Liver (tissue), 9 donors: ENCODE data around the gene GFRA1. TPM values are rescaled to one million over a fixed set of nuclear protein-coding genes. Genes with fewer than 3 reads are reported as not detected.

ENCODE experiments used
- DNase-seq: peaks from one replicate; pipeline ENCODE4 v3.0.0-alpha.2; 2017; ENCODE audit warnings: low spot score
- H3K27ac ChIP-seq, 2 donors: one replicate each; pipeline ENCODE4 v1.7.0; 2013; ENCODE audit warnings: inconsistent platforms in 2 of 2, low read length in 2 of 2, control low read depth in 1 of 2, low read depth in 1 of 2, mild to moderate bottlenecking in 1 of 2
- H3K27me3 ChIP-seq, 4 donors: one replicate each; pipeline versions ENCODE4 v1.6.1 to v1.7.0; 2013; ENCODE audit warnings: low read length in 3 of 4, inconsistent platforms in 1 of 4, mild to moderate bottlenecking in 1 of 4, moderate library complexity in 1 of 4; ENCODE audit not compliant: control insufficient read depth in 4 of 4, insufficient read depth in 4 of 4
- H3K36me3 ChIP-seq, 4 donors: one replicate each; pipeline versions ENCODE4 v1.6.1 to v1.7.0; 2013; ENCODE audit warnings: low read length in 3 of 4, mild to moderate bottlenecking in 3 of 4, low read depth in 1 of 4, moderate library complexity in 1 of 4; ENCODE audit not compliant: control insufficient read depth in 4 of 4, insufficient read depth in 3 of 4
- H3K4me1 ChIP-seq, 4 donors: one replicate each; pipeline versions ENCODE4 v1.6.1 to v1.7.0; 2013; ENCODE audit warnings: low read length in 3 of 4, mild to moderate bottlenecking in 3 of 4, moderate library complexity in 1 of 4; ENCODE audit not compliant: control insufficient read depth in 4 of 4, insufficient read depth in 4 of 4
- H3K4me3 ChIP-seq, 3 donors: one replicate each; pipeline versions ENCODE4 v1.6.1 to v1.7.0; 2013; ENCODE audit warnings: low read length in 3 of 3, control low read depth in 1 of 3, low read depth in 1 of 3, mild to moderate bottlenecking in 1 of 3
- H3K9ac ChIP-seq, 2 donors: one replicate each; pipeline ENCODE4 v1.7.0; 2013; ENCODE audit warnings: low read length in 2 of 2, mild to moderate bottlenecking in 2 of 2, moderate library complexity in 2 of 2, control low read depth in 1 of 2, low read depth in 1 of 2
- H3K9me3 ChIP-seq, 4 donors: one replicate each; pipeline versions ENCODE4 v1.6.1 to v1.7.0; 2013; ENCODE audit warnings: low read length in 3 of 4; ENCODE audit not compliant: control insufficient read depth in 4 of 4
- EGR1 ChIP-seq, 2 donors: IDR thresholded peaks; 2 replicates each; pipeline ENCODE4 v1.6.1; 2016 to 2018; ENCODE audit warnings: antibody characterized with exemption in 2 of 2, low read depth in 2 of 2
- FOXA1 ChIP-seq: IDR thresholded peaks from 2 replicates; pipeline ENCODE4 v1.6.1; 2016; ENCODE audit warnings: antibody characterized with exemption
- FOXA2 ChIP-seq: IDR thresholded peaks from 2 replicates; pipeline ENCODE4 v1.6.1; 2016; ENCODE audit warnings: antibody characterized with exemption
- GABPA ChIP-seq, 2 donors: IDR thresholded peaks in 1 of 2; conservative IDR thresholded peaks in 1 of 2; 2 replicates each; pipeline ENCODE4 v1.6.1; 2016; ENCODE audit warnings: antibody characterized with exemption in 2 of 2, mild to moderate bottlenecking in 1 of 2, moderate library complexity in 1 of 2
- HNF4A ChIP-seq, 2 donors: conservative IDR thresholded peaks; 2 replicates each; pipeline ENCODE4 v1.6.1; 2016; ENCODE audit warnings: antibody characterized with exemption in 2 of 2, mild to moderate bottlenecking in 2 of 2
- HNF4G ChIP-seq: IDR thresholded peaks from 2 replicates; pipeline ENCODE4 v1.6.1; 2016; ENCODE audit warnings: antibody characterized with exemption
- JUND ChIP-seq, 2 donors: IDR thresholded peaks; 2 replicates each; pipeline ENCODE4 v1.6.1; 2016; ENCODE audit warnings: antibody characterized with exemption in 2 of 2
- NR2F2 ChIP-seq: IDR thresholded peaks from 2 replicates; pipeline ENCODE4 v1.6.1; 2016; ENCODE audit warnings: antibody characterized with exemption
- RAD21 ChIP-seq, 2 donors: IDR thresholded peaks; 2 replicates each; pipeline ENCODE4 v1.6.1; 2016; ENCODE audit warnings: antibody characterized with exemption in 2 of 2, mild to moderate bottlenecking in 2 of 2
- RXRA ChIP-seq, 2 donors: IDR thresholded peaks; 2 replicates each; pipeline ENCODE4 v1.6.1; 2017 to 2018; ENCODE audit warnings: antibody characterized with exemption in 2 of 2, mild to moderate bottlenecking in 1 of 2
- SP1 ChIP-seq: IDR thresholded peaks from 2 replicates; pipeline ENCODE4 v1.6.1; 2018; ENCODE audit warnings: antibody characterized with exemption, mild to moderate bottlenecking
- TAF1 ChIP-seq: conservative IDR thresholded peaks from 2 replicates; pipeline ENCODE4 v1.6.1; 2016; ENCODE audit warnings: antibody characterized with exemption, mild to moderate bottlenecking
- YY1 ChIP-seq: IDR thresholded peaks from 2 replicates; pipeline ENCODE4 v1.6.1; 2016; ENCODE audit warnings: antibody characterized with exemption, mild to moderate bottlenecking
- WGBS: extraction: QIAGEN DNeasy Blood & Tissue Kit; methylation state at CpG from one replicate; pipeline ENCODE4 v1.1.7; 2013; 5-methylcytosine and 5-hydroxymethylcytosine counted together
- polyA plus RNA-seq, 2 donors: library from polyadenylated mRNA; stranded (reverse) in 1 of 2; unstranded in 1 of 2; fragments of 200-250 nt in 1 of 2; fragments of >200 nt in 1 of 2; fragmentation: Nextera tagmentation in 1 of 2; extraction: Ambion mirVana in 1 of 2; gene quantifications; one replicate each; pipeline versions ENCODE4 v1.2.1 to v1.2.3, GENCODE V29; 2013 to 2015
- total RNA-seq, 2 donors: library from RNA; depleted of rRNA; stranded (reverse); fragments of >200 nt; gene quantifications; one replicate each; pipeline ENCODE4 v1.2.3, GENCODE V29; 2014
- TF ChIP-seq, protein P1 (sequence below): IDR thresholded peaks from 2 replicates; pipeline ENCODE4 v1.6.1; 2016; ENCODE audit warnings: antibody characterized with exemption
- TF ChIP-seq, protein P2 (sequence below): IDR thresholded peaks from 2 replicates; pipeline ENCODE4 v1.6.1; 2016; ENCODE audit warnings: antibody characterized with exemption
- TF ChIP-seq, protein P3 (sequence below): fragments of 150-350 bp; IDR thresholded peaks from 2 replicates; pipeline ENCODE4 v1.5.1; 2017; ENCODE audit warnings: improper control_type of control experiment, low read depth, low read length; ENCODE audit not compliant: missing input control
- TF ChIP-seq, protein P4 (sequence below): IDR thresholded peaks from 2 replicates; pipeline ENCODE4 v1.6.1; 2016; ENCODE audit warnings: antibody characterized with exemption, mild to moderate bottlenecking
- TF ChIP-seq, protein P5 (sequence below): IDR thresholded peaks from 2 replicates; pipeline ENCODE4 v1.6.1; 2016; ENCODE audit warnings: antibody characterized with exemption
- donor health status: healthy.
- donor health status: healthy.
- donor health status: healthy.
- donor health status: healthy.
- donor health status: healthy.

Gene GFRA1
- total and polyA plus RNA-seq, 4 donors: 14.2 to 53.6 (median 17.8) TPM

DNA sequence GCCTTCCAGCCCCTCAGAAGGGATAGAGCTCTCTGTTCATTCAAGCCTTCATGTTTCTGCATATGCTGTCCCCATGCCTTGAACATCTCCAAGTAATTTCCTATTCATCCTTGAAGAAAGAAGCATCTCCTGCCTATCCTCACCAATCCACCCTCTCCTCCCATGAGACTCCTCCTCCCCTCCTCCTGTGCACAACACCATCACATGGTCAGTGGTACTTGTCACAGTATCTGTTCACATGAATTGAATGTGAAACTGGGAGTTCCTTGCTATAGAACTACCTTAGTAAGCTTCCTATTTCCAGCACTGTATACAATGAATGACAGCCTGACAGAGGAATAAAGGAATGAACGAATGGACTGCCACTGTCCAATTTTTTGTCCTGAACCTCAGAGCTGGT lies 115.5 kb downstream of the GFRA1 start:
- H3K9me3 ChIP-seq: no peaks in the 10 kb centered on the region
- no peaks in the 10 kb centered on the region for H3K27me3 ChIP-seq
- H3K27ac ChIP-seq: no peak overlapping the region
- H3K9ac ChIP-seq: no peak overlapping the region
- no peak for DNase-seq
- WGBS: 92% methylated on average over 1 of the region's 1 CpG
- H3K4me3 ChIP-seq: no peak overlapping the region
- TF ChIP-seq GABPA (IDR thresholded peaks at IDR 0.05 in 1 of 2, conservative IDR thresholded peaks at IDR 0.05 in 1 of 2) (no peak), NR2F2 (no peak), SP1 (no peak), FOXA2 (no peak), YY1 (no peak), HNF4A (conservative IDR thresholded peaks at IDR 0.05) (no peak), FOXA1 (no peak), TAF1 (no peak), JUND (IDR thresholded peaks at IDR 0.05) (no peak), EGR1 (IDR thresholded peaks at IDR 0.05; ENCODE audit: low read depth in 2 of 2) (no peak), RAD21 (IDR thresholded peaks at IDR 0.05) (no peak), HNF4G (no peak)
- TF ChIP-seq, protein P1, sequence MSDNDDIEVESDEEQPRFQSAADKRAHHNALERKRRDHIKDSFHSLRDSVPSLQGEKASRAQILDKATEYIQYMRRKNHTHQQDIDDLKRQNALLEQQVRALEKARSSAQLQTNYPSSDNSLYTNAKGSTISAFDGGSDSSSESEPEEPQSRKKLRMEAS: no peak
- TF ChIP-seq, protein P2, sequence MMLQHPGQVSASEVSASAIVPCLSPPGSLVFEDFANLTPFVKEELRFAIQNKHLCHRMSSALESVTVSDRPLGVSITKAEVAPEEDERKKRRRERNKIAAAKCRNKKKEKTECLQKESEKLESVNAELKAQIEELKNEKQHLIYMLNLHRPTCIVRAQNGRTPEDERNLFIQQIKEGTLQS: no peak
- TF ChIP-seq, protein P3, sequence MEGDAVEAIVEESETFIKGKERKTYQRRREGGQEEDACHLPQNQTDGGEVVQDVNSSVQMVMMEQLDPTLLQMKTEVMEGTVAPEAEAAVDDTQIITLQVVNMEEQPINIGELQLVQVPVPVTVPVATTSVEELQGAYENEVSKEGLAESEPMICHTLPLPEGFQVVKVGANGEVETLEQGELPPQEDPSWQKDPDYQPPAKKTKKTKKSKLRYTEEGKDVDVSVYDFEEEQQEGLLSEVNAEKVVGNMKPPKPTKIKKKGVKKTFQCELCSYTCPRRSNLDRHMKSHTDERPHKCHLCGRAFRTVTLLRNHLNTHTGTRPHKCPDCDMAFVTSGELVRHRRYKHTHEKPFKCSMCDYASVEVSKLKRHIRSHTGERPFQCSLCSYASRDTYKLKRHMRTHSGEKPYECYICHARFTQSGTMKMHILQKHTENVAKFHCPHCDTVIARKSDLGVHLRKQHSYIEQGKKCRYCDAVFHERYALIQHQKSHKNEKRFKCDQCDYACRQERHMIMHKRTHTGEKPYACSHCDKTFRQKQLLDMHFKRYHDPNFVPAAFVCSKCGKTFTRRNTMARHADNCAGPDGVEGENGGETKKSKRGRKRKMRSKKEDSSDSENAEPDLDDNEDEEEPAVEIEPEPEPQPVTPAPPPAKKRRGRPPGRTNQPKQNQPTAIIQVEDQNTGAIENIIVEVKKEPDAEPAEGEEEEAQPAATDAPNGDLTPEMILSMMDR: no peak
- TF ChIP-seq, protein P4, sequence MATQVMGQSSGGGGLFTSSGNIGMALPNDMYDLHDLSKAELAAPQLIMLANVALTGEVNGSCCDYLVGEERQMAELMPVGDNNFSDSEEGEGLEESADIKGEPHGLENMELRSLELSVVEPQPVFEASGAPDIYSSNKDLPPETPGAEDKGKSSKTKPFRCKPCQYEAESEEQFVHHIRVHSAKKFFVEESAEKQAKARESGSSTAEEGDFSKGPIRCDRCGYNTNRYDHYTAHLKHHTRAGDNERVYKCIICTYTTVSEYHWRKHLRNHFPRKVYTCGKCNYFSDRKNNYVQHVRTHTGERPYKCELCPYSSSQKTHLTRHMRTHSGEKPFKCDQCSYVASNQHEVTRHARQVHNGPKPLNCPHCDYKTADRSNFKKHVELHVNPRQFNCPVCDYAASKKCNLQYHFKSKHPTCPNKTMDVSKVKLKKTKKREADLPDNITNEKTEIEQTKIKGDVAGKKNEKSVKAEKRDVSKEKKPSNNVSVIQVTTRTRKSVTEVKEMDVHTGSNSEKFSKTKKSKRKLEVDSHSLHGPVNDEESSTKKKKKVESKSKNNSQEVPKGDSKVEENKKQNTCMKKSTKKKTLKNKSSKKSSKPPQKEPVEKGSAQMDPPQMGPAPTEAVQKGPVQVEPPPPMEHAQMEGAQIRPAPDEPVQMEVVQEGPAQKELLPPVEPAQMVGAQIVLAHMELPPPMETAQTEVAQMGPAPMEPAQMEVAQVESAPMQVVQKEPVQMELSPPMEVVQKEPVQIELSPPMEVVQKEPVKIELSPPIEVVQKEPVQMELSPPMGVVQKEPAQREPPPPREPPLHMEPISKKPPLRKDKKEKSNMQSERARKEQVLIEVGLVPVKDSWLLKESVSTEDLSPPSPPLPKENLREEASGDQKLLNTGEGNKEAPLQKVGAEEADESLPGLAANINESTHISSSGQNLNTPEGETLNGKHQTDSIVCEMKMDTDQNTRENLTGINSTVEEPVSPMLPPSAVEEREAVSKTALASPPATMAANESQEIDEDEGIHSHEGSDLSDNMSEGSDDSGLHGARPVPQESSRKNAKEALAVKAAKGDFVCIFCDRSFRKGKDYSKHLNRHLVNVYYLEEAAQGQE: no peak
- TF ChIP-seq, protein P5, sequence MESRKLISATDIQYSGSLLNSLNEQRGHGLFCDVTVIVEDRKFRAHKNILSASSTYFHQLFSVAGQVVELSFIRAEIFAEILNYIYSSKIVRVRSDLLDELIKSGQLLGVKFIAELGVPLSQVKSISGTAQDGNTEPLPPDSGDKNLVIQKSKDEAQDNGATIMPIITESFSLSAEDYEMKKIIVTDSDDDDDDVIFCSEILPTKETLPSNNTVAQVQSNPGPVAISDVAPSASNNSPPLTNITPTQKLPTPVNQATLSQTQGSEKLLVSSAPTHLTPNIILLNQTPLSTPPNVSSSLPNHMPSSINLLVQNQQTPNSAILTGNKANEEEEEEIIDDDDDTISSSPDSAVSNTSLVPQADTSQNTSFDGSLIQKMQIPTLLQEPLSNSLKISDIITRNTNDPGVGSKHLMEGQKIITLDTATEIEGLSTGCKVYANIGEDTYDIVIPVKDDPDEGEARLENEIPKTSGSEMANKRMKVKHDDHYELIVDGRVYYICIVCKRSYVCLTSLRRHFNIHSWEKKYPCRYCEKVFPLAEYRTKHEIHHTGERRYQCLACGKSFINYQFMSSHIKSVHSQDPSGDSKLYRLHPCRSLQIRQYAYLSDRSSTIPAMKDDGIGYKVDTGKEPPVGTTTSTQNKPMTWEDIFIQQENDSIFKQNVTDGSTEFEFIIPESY: no peak
- no peaks in the 10 kb centered on the region for H3K4me1 ChIP-seq
- H3K36me3 ChIP-seq: no peaks in the 10 kb centered on the region

DNA sequence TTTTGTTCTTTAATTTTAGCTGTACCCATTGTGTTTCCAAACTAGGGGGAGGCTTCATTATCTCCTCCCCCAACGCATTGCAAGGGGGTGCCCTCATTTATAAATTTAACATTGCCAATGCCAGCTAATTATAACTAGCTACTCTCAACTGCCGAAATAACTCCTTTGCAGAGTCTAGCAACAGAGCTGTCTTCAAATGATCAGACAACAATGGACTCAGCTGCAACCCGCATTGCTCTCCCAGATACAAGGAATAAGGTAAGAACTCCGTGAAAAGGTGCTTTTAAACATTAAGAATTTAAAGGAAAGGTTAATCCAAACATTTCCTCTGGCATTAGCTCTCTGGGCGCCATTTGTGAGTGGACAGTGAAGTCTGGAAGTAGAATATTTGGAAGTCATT lies 116.2 kb downstream of the GFRA1 start:
- Histone ChIP-seq H3K36me3 (no peaks in the 10 kb centered on the region), H3K27ac (no peak overlapping the region), H3K4me1 (no peaks in the 10 kb centered on the region), H3K9me3 (no peaks in the 10 kb centered on the region), H3K9ac (no peak overlapping the region), H3K4me3 (no peak overlapping the region), H3K27me3 (no peaks in the 10 kb centered on the region)
- 92% methylated on average over 5 of the region's 5 CpGs for WGBS
- DNase-seq: no peak
- TF ChIP-seq, protein P5: no peak
- TF ChIP-seq YY1 (no peak), FOXA2 (no peak), RXRA (IDR thresholded peaks at IDR 0.05) (no peak), EGR1 (IDR thresholded peaks at IDR 0.05; ENCODE audit: low read depth in 2 of 2) (no peak)
- TF ChIP-seq, protein P3: no peak
